Measurements from ENCODE around the gene NSUN6.

The NSUN6 gene

GRCh38 chr10:18651324-18652007 is at the start of gene NSUN6:
TSS of gene NSUN6 (minus strand) at chr10:18651587. CDS start at chr10:18651203, 384 bp downstream.
- DNase-seq, result peak; percentile 94 to 96

- DNase-seq, result no peak
These were observed 48.8 kb upstream of the NSUN6 start for GRCh38 chr10:18699849-18700840.

- no peak for DNase-seq
These were observed 39.2 kb upstream of the NSUN6 start for GRCh38 chr10:18690541-18690940.

- no peak for DNase-seq
These were observed 38.1 kb upstream of the NSUN6 start for GRCh38 chr10:18689498-18689897.

GRCh38 chr10:18687706-18688105 is 36.3 kb upstream of the NSUN6 start:
- no peak for DNase-seq

GRCh38 chr10:18687195-18687594 is 35.8 kb upstream of the NSUN6 start:
- no peak for DNase-seq

GRCh38 chr10:18685555-18685954 is 34.2 kb upstream of the NSUN6 start:
- no peak for DNase-seq

- no peak for DNase-seq
These were observed 33.6 kb upstream of the NSUN6 start for GRCh38 chr10:18684953-18685352.

GRCh38 chr10:18684416-18684815 is 33.0 kb upstream of the NSUN6 start:
- no peak for DNase-seq

GRCh38 chr10:18683427-18683826 is 32.0 kb upstream of the NSUN6 start:
- no peak for DNase-seq

- no peak for DNase-seq
These were observed 30.6 kb upstream of the NSUN6 start for GRCh38 chr10:18681971-18682411.

GRCh38 chr10:18681366-18681765 is 30.0 kb upstream of the NSUN6 start:
- no peak for DNase-seq

- DNase-seq, result no peak
These were observed 29.4 kb upstream of the NSUN6 start for GRCh38 chr10:18680754-18681153.

GRCh38 chr10:18675086-18675801 is 23.9 kb upstream of the NSUN6 start:
- DNase-seq, result no peak

- DNase-seq, result no peak
These were observed 16.6 kb upstream of the NSUN6 start for GRCh38 chr10:18668026-18668425.

GRCh38 chr10:18666810-18667209 is 15.4 kb upstream of the NSUN6 start:
- DNase-seq, result no peak

GRCh38 chr10:18665815-18666558 is 14.6 kb upstream of the NSUN6 start:
- DNase-seq, result no peak

- no peak for DNase-seq
These were observed 13.6 kb upstream of the NSUN6 start for GRCh38 chr10:18664841-18665478.

GRCh38 chr10:18660816-18661431 is 9.5 kb upstream of the NSUN6 start:
- no peak for DNase-seq

GRCh38 chr10:18659819-18660535 is 8.6 kb upstream of the NSUN6 start:
- peak; percentile 13 to 37 for DNase-seq

Measured in CD4-positive, alpha-beta T cell treated with Interferon alpha-2 for 1 hour (primary cell).